Osteocyte (in vitro differentiated cells): ENCODE data around the gene PRC1. TPM values are rescaled to one million over a fixed set of nuclear protein-coding genes. Genes with fewer than 3 reads are reported as not detected.

Source experiments
- DNase-seq: peaks from one replicate; pipeline ENCODE4 v3.0.0; 2021; ENCODE audit warnings: mixed read lengths; ENCODE audit not compliant: unreplicated experiment; ENCODE audit errors: extremely low spot score
- H3K27ac Mint-ChIP-seq: one replicate; pipeline ENCODE4 v1.8.0; 2021; ENCODE audit warnings: mild to moderate bottlenecking, mixed read lengths; ENCODE audit not compliant: unreplicated experiment
- H3K27me3 Mint-ChIP-seq: one replicate; pipeline ENCODE4 v1.8.0; 2021; ENCODE audit warnings: mixed read lengths; ENCODE audit not compliant: unreplicated experiment
- H3K36me3 Mint-ChIP-seq: one replicate; pipeline ENCODE4 v1.8.0; 2021; ENCODE audit warnings: mixed read lengths; ENCODE audit not compliant: unreplicated experiment
- H3K4me1 Mint-ChIP-seq: one replicate; pipeline ENCODE4 v1.8.0; 2021; ENCODE audit warnings: mixed read lengths; ENCODE audit not compliant: unreplicated experiment
- H3K4me3 Mint-ChIP-seq: one replicate; pipeline ENCODE4 v1.8.0; 2021; ENCODE audit warnings: mild to moderate bottlenecking, moderate library complexity, mixed read lengths; ENCODE audit not compliant: unreplicated experiment
- H3K9me3 Mint-ChIP-seq: one replicate; pipeline ENCODE4 v1.8.0; 2021; ENCODE audit warnings: mixed read lengths; ENCODE audit not compliant: unreplicated experiment
- long read RNA-seq: library from polyadenylated mRNA; unstranded; transcript quantifications from one replicate; pipeline ENCODE4 v2.0.0, GENCODE V29; 2021
- total RNA-seq: library from RNA; stranded (reverse); gene quantifications from 2 replicates; pipeline ENCODE4 v1.2.1, GENCODE V29; 2021
- TF ChIP-seq, protein P1 (sequence below): fragments of 200-600 bp; sonication (generic); IDR thresholded peaks from 2 replicates; pipeline ENCODE4 v1.5.0; 2021; ENCODE audit warnings: antibody characterized with exemption, mild to moderate bottlenecking, moderate library complexity

The PRC1 gene, protein sequence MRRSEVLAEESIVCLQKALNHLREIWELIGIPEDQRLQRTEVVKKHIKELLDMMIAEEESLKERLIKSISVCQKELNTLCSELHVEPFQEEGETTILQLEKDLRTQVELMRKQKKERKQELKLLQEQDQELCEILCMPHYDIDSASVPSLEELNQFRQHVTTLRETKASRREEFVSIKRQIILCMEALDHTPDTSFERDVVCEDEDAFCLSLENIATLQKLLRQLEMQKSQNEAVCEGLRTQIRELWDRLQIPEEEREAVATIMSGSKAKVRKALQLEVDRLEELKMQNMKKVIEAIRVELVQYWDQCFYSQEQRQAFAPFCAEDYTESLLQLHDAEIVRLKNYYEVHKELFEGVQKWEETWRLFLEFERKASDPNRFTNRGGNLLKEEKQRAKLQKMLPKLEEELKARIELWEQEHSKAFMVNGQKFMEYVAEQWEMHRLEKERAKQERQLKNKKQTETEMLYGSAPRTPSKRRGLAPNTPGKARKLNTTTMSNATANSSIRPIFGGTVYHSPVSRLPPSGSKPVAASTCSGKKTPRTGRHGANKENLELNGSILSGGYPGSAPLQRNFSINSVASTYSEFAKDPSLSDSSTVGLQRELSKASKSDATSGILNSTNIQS
- total RNA-seq: 33.9 and 46.4 TPM in 2 replicates
- long read RNA-seq, full-length matches to known transcripts: 52 of 161 reads
- long read RNA-seq, partial matches to known transcripts: 27 of 161 reads
- long read RNA-seq, other reads (novel, unspliced or antisense): 82 of 161 reads

DNA sequence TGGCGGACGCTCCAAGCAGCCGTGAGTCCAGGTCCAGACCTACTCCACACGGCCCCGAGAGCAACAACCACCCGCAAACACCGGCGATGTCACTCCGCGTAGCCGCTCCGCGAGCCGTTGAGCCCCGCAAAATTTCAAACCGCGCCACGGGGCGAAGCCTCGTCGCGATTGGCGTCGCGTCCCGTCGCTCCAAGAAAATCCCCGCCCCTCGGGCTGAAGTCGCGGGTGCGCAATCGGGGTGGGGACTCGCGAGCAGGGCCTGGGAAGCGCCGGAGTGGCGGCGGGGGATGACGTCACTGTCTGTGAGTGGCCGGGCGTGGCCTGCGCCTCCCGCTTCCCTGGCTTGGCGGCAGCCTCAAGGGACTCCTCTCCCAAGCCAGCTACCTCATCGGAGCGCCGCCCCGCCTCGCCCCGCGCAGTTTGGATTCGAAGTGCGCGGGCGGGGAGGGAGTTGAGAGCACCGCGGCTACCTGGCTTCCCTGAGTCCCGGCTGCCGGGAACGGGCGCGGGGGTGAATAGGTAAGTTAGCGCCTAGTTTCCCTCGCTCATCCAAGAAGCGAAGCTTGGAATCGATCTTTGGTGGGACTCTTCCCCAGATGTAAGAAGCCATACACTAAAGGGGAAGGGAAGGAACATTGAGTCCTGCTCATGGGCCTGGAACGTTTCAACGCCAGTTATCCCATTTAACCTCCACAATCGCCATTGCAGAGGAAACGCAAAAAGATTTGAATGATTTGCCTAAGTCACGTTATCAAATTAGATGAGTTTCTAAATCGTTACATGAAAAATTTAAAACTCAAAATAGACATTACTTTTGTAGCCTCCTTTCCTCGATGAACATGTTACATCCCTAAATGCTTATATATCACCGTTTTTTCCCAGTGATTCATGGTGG is at the start of gene PRC1:
Gene PRC1, minus strand, starts transcription at position 119 of the 895 bp plus-strand sequence. Its CDS starts 118 bp downstream, at position 1.
- peaks cover 15% of the 10 kb centered on the region for H3K36me3 Mint-ChIP-seq
- H3K27ac Mint-ChIP-seq: peak within 1 kb of the TSS; percentile 100

DNA sequence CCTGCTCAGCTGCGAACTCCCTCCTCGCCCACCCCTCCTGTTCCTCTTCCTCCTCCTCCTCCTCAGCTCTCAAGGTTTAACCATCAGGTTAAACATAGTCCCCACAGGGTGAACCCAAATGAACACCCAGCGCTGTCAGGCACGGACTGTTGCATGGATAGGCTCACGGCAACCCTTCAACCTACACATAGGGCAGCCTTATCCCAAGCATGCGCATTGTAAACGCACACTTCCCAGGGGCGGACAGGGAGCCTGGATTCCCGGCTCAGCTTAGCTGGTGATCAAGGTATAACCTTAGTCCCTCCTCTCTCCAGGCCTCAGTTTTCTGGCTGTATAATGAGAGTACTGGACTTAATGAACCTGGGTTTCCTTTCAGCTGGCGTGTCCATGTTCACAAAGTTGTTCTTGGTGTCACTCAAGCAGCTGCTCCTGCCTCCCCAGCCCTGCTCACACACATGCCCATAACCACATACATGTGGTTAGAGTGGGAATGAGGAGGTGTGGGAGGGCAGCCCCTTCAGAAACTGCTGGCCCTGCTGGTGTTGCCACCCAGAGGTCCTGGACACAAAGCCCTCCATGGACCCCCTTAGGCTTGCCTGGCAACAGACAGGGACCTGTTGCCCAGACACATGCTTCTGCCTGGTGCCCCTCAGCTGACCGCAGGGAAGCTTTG is 49.0 kb upstream of the PRC1 start:
- Mint-ChIP-seq H3K36me3 (no peaks in the 10 kb centered on the region), H3K4me3 (no peak overlapping the region), H3K27ac (no peak overlapping the region), H3K4me1 (no peaks in the 10 kb centered on the region), H3K9me3 (no peaks in the 10 kb centered on the region), H3K27me3 (peaks cover 19% of the 10 kb centered on the region)
- TF ChIP-seq, protein P1, sequence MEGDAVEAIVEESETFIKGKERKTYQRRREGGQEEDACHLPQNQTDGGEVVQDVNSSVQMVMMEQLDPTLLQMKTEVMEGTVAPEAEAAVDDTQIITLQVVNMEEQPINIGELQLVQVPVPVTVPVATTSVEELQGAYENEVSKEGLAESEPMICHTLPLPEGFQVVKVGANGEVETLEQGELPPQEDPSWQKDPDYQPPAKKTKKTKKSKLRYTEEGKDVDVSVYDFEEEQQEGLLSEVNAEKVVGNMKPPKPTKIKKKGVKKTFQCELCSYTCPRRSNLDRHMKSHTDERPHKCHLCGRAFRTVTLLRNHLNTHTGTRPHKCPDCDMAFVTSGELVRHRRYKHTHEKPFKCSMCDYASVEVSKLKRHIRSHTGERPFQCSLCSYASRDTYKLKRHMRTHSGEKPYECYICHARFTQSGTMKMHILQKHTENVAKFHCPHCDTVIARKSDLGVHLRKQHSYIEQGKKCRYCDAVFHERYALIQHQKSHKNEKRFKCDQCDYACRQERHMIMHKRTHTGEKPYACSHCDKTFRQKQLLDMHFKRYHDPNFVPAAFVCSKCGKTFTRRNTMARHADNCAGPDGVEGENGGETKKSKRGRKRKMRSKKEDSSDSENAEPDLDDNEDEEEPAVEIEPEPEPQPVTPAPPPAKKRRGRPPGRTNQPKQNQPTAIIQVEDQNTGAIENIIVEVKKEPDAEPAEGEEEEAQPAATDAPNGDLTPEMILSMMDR: no peak
- no peak for DNase-seq

More for the DNA sequence above, at the start of gene PRC1:
- no peaks in the 10 kb centered on the region for H3K9me3 Mint-ChIP-seq
- TF ChIP-seq, protein P1: no peak
- peak; percentile 100 for DNase-seq
- H3K4me1 Mint-ChIP-seq: peaks cover 31% of the 10 kb centered on the region
- H3K4me3 Mint-ChIP-seq: peak within 1 kb of the TSS; percentile 100
- no peaks in the 10 kb centered on the region for H3K27me3 Mint-ChIP-seq

DNA sequence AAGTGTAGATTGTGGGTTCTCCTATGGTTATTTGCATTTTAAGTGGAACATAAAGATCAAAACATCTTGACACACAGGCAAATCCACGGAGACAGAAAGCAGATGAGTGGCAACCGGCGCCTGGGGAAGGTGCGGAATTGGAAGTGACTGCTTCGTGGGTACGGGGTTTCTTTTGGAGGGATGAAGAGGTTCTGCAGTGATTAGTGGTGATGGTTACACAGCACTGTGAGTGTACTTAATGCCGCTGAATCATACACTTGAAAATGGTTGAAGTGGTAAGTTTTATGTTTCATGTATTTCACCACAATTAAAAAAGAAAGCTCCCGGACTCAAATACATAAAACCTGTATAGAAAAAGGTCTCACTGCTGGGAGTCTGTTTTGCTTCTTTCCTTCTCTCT is 46.5 kb upstream of the PRC1 start:
- DNase-seq: peak; percentile 36
- Mint-ChIP-seq H3K36me3 (no peaks in the 10 kb centered on the region), H3K4me1 (no peaks in the 10 kb centered on the region), H3K27ac (no peak overlapping the region), H3K27me3 (peaks cover 21% of the 10 kb centered on the region), H3K9me3 (no peaks in the 10 kb centered on the region), H3K4me3 (no peak overlapping the region)
- TF ChIP-seq, protein P1: no peak

DNA sequence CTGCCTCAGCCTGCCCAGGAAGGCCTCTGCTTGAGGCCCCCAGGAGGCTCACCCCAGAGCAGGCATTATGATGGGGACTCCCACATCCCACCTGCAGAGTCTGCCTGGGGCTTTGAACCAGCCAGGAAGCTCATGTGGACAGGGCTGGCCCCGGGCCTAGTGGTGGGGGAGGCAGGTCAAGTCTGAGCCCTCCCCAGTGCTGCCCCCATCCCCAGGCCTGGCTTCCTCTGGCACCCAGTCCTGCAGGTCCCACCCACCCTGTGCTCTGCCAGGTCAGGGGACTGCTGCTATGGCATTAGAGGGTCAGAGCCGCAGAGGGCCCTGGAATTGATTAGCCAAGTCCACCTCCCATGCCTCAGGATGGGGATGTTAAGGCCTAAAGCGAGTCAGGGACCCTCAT is 45.7 kb upstream of the PRC1 start:
- DNase-seq: peak; percentile 84
- Mint-ChIP-seq H3K27me3 (peaks cover 23% of the 10 kb centered on the region), H3K36me3 (no peaks in the 10 kb centered on the region), H3K27ac (no peak overlapping the region), H3K4me3 (no peak overlapping the region), H3K4me1 (no peaks in the 10 kb centered on the region), H3K9me3 (no peaks in the 10 kb centered on the region)
- TF ChIP-seq, protein P1: no peak
